ENCODE results near the gene PLPP3. TPM values are rescaled to one million over a fixed set of nuclear protein-coding genes. Genes with fewer than 3 reads are reported as not detected.

Gene PLPP3
- total and polyA plus RNA-seq, 2 experiments from 2014 or later: 41.9 to 61.9 TPM

DNA sequence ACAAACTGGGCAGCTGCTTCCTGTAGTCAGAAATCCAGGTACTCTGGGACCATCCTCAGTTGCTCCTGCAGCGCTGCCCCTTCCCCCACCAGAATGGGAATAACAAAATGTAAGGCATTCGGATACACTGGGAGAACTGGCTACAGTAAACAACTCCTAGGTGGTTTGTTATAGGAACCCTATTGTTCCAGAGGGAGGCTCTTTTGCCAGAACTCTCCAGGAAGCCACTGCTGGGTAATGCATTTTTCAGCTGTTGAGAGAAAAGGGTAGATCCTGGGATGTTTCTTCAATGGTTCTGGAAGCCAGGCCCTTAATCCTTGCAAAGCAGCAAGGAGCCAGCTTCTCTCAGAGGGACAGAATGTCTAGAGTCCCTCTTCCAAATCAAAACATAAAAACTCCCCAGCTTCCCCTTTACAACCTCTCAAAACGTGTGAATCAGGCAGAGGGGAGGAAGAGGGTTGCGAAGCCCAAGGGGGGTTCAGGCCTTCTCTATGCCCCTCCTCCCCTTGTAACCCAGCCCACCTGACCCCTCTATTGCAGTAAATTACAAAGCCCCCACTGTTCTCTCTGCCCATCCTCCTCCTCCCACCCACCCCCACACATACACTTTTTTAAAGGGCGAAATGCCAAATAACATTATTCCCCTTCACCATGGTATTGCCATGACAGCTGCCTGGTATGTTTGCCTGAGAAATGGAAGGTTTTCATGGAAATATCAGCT, 29.1 kb downstream of the PLPP3 start (continued):
- TF ChIP-seq, protein P1, sequence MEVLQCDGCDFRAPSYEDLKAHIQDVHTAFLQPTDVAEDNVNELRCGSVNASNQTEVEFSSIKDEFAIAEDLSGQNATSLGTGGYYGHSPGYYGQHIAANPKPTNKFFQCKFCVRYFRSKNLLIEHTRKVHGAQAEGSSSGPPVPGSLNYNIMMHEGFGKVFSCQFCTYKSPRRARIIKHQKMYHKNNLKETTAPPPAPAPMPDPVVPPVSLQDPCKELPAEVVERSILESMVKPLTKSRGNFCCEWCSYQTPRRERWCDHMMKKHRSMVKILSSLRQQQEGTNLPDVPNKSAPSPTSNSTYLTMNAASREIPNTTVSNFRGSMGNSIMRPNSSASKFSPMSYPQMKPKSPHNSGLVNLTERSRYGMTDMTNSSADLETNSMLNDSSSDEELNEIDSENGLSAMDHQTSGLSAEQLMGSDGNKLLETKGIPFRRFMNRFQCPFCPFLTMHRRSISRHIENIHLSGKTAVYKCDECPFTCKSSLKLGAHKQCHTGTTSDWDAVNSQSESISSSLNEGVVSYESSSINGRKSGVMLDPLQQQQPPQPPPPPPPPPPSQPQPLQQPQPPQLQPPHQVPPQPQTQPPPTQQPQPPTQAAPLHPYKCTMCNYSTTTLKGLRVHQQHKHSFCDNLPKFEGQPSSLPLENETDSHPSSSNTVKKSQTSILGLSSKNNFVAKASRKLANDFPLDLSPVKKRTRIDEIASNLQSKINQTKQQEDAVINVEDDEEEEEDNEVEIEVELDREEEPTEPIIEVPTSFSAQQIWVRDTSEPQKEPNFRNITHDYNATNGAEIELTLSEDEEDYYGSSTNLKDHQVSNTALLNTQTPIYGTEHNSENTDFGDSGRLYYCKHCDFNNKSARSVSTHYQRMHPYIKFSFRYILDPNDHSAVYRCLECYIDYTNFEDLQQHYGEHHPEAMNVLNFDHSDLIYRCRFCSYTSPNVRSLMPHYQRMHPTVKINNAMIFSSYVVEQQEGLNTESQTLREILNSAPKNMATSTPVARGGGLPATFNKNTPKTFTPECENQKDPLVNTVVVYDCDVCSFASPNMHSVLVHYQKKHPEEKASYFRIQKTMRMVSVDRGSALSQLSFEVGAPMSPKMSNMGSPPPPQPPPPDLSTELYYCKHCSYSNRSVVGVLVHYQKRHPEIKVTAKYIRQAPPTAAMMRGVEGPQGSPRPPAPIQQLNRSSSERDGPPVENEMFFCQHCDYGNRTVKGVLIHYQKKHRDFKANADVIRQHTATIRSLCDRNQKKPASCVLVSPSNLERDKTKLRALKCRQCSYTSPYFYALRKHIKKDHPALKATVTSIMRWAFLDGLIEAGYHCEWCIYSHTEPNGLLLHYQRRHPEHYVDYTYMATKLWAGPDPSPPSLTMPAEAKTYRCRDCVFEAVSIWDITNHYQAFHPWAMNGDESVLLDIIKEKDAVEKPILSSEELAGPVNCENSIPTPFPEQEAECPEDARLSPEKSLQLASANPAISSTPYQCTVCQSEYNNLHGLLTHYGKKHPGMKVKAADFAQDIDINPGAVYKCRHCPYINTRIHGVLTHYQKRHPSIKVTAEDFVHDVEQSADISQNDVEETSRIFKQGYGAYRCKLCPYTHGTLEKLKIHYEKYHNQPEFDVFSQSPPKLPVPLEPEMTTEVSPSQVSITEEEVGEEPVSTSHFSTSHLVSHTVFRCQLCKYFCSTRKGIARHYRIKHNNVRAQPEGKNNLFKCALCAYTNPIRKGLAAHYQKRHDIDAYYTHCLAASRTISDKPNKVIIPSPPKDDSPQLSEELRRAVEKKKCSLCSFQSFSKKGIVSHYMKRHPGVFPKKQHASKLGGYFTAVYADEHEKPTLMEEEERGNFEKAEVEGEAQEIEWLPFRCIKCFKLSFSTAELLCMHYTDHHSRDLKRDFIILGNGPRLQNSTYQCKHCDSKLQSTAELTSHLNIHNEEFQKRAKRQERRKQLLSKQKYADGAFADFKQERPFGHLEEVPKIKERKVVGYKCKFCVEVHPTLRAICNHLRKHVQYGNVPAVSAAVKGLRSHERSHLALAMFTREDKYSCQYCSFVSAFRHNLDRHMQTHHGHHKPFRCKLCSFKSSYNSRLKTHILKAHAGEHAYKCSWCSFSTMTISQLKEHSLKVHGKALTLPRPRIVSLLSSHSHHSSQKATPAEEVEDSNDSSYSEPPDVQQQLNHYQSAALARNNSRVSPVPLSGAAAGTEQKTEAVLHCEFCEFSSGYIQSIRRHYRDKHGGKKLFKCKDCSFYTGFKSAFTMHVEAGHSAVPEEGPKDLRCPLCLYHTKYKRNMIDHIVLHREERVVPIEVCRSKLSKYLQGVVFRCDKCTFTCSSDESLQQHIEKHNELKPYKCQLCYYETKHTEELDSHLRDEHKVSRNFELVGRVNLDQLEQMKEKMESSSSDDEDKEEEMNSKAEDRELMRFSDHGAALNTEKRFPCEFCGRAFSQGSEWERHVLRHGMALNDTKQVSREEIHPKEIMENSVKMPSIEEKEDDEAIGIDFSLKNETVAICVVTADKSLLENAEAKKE (CRISPR knock-in tag; IDR thresholded peaks at IDR 0.05): peak; percentile 98
- TF ChIP-seq ZNF114 (CRISPR knock-in tag; IDR thresholded peaks at IDR 0.05): peak; percentile 93
- no peak for TF ChIP-seq STAT1 (IDR thresholded peaks at IDR 0.05; ENCODE audit: unreplicated experiment)
- TF ChIP-seq, protein P2, sequence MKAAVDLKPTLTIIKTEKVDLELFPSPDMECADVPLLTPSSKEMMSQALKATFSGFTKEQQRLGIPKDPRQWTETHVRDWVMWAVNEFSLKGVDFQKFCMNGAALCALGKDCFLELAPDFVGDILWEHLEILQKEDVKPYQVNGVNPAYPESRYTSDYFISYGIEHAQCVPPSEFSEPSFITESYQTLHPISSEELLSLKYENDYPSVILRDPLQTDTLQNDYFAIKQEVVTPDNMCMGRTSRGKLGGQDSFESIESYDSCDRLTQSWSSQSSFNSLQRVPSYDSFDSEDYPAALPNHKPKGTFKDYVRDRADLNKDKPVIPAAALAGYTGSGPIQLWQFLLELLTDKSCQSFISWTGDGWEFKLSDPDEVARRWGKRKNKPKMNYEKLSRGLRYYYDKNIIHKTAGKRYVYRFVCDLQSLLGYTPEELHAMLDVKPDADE (IDR thresholded peaks at IDR 0.05): no peak
- TF ChIP-seq CREB1 (CRISPR knock-in tag; IDR thresholded peaks at IDR 0.05; ENCODE audit: low read depth): peak; percentile 61
- peak; percentile 41; the same call in 1 of the 2 replicates for TF ChIP-seq ZNF331 (CRISPR knock-in tag; IDR thresholded peaks at IDR 0.05; ENCODE audit: low read depth)

DNA sequence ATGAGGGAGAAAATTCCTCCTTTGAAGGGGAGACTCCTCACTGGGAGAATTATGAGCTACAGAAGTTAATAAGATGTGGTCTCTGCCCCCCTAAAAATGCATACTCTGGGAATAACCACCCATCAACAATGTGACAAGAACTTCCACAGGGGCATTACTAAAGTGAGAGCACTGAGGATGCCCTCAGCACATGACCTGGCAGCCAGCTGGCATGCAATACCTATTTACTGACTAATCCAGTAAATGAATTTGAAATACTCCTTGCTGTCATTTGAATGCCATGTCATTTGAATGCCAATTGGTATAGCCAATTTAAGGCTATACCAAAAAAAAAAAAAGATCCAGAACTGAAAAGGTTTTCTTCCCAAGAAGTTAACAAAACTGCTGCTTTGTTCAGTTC, 30.8 kb downstream of the PLPP3 start:
- H3K79me2 ChIP-seq (replicated peaks; ENCODE audit: insufficient read depth): peaks cover 87% of the 10 kb centered on the region

More for the DNA sequence above, 30.8 kb downstream of the PLPP3 start:
- no peaks in the 10 kb centered on the region for H3K9me2 ChIP-seq (ENCODE audit: insufficient read depth)
- ATAC-seq (no peak), DNase-seq (ENCODE audit: low spot score) (no peak)
- H3F3A ChIP-seq (replicated peaks; ENCODE audit: low read depth): peaks cover 15% of the 10 kb centered on the region
- peaks cover 89% of the 10 kb centered on the region for H3K4me1 ChIP-seq (ENCODE audit: insufficient read depth)
- H3K4me2 ChIP-seq: peak overlapping the region; percentile 57
- Mint-ChIP-seq H3K4me1 (peaks cover 94% of the 10 kb centered on the region), H3K36me3 (ENCODE audit: low read depth) (peaks cover 12% of the 10 kb centered on the region), H3K27ac (no peak overlapping the region), H3K4me3 (no peak overlapping the region), H3K27me3 (ENCODE audit: insufficient read depth, low read depth, poor library complexity) (peaks cover 10% of the 10 kb centered on the region), H3K9me3 (no peaks in the 10 kb centered on the region)
- no peak overlapping the region for H3K4me3 ChIP-seq
- no peaks in the 10 kb centered on the region; the same call in 1 of the 2 replicates for H4K20me1 ChIP-seq (replicated peaks; ENCODE audit: insufficient read depth)
- peak overlapping the region; percentile 97; the same call in 1 of the 2 replicates for H3K27ac ChIP-seq (ENCODE audit: low read depth)
- H2AFZ ChIP-seq: no peak overlapping the region
- TF ChIP-seq ZNF331 (CRISPR knock-in tag; IDR thresholded peaks at IDR 0.05; ENCODE audit: low read depth) (no peak), CREB1 (CRISPR knock-in tag; IDR thresholded peaks at IDR 0.05; ENCODE audit: low read depth) (no peak), EZH2 (IDR thresholded peaks at IDR 0.05; ENCODE audit: low read depth, unreplicated experiment) (no peak), NANOG (IDR thresholded peaks at IDR 0.05; ENCODE audit: borderline replicate concordance) (no peak)
- TF ChIP-seq, protein P3, sequence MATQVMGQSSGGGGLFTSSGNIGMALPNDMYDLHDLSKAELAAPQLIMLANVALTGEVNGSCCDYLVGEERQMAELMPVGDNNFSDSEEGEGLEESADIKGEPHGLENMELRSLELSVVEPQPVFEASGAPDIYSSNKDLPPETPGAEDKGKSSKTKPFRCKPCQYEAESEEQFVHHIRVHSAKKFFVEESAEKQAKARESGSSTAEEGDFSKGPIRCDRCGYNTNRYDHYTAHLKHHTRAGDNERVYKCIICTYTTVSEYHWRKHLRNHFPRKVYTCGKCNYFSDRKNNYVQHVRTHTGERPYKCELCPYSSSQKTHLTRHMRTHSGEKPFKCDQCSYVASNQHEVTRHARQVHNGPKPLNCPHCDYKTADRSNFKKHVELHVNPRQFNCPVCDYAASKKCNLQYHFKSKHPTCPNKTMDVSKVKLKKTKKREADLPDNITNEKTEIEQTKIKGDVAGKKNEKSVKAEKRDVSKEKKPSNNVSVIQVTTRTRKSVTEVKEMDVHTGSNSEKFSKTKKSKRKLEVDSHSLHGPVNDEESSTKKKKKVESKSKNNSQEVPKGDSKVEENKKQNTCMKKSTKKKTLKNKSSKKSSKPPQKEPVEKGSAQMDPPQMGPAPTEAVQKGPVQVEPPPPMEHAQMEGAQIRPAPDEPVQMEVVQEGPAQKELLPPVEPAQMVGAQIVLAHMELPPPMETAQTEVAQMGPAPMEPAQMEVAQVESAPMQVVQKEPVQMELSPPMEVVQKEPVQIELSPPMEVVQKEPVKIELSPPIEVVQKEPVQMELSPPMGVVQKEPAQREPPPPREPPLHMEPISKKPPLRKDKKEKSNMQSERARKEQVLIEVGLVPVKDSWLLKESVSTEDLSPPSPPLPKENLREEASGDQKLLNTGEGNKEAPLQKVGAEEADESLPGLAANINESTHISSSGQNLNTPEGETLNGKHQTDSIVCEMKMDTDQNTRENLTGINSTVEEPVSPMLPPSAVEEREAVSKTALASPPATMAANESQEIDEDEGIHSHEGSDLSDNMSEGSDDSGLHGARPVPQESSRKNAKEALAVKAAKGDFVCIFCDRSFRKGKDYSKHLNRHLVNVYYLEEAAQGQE (IDR thresholded peaks at IDR 0.05; ENCODE audit: unreplicated experiment): no peak
- TF ChIP-seq, protein P2 (IDR thresholded peaks at IDR 0.05): no peak
- H3K36me3 ChIP-seq (ENCODE audit: insufficient read depth): no peaks in the 10 kb centered on the region
- H3K27me3 ChIP-seq (ENCODE audit: insufficient read depth): no peaks in the 10 kb centered on the region
